ENCODE measurements around the gene STIP1.

STIP1 gene

GRCh38 chr11:64146036-64146955 lies 39.7 kb upstream of the STIP1 start:
- Histone ChIP-seq H3K9ac (ENCODE audit: insufficient read length) (no peak overlapping the region), H3K36me3 (ENCODE audit: insufficient read depth, low read length) (no peaks in the 10 kb centered on the region), H3K4me3 (no peak overlapping the region), H3K9me3 (ENCODE audit: low read depth, low read length) (no peaks in the 10 kb centered on the region), H3K27ac (no peak overlapping the region)
- no peak for TF ChIP-seq POLR2AphosphoS5 (IDR thresholded peaks at IDR 0.05; ENCODE audit: borderline replicate concordance, low read depth, low read length)
- TF ChIP-seq FOXP2 (optimal IDR thresholded peaks at IDR 0.05; ENCODE audit: control extremely low read depth, extremely low read length, insufficient read depth) = no peak
- no peak for TF ChIP-seq EZH2 (IDR thresholded peaks at IDR 0.05)
- no peak for DNase-seq (ENCODE audit: low read depth, low spot score)

- H3K4me3 ChIP-seq = peak overlapping the region; percentile 75
- DNase-seq (ENCODE audit: low read depth, low spot score) = peak; percentile 86
- H3K27ac ChIP-seq = peak overlapping the region; percentile 96
- peak overlapping the region; percentile 72 for H3K9ac ChIP-seq (ENCODE audit: insufficient read length)
- peak; percentile 62 for TF ChIP-seq FOXP2 (optimal IDR thresholded peaks at IDR 0.05; ENCODE audit: control extremely low read depth, extremely low read length, insufficient read depth)
- TF ChIP-seq EZH2 (IDR thresholded peaks at IDR 0.05) = no peak
- H3K9me3 ChIP-seq (ENCODE audit: low read depth, low read length) = no peaks in the 10 kb centered on the region
- H3K36me3 ChIP-seq (ENCODE audit: insufficient read depth, low read length) = no peaks in the 10 kb centered on the region
These were observed 37.6 kb upstream of the STIP1 start for GRCh38 chr11:64148226-64148916.

GRCh38 chr11:64148917-64149617 lies 36.9 kb upstream of the STIP1 start:
- DNase-seq (ENCODE audit: low read depth, low spot score) = no peak
- Histone ChIP-seq H3K9ac (ENCODE audit: insufficient read length) (no peak overlapping the region), H3K9me3 (ENCODE audit: low read depth, low read length) (no peaks in the 10 kb centered on the region), H3K27ac (0 out of 2 replicates have a peak overlapping the region, but pooled peaks have one; percentile 49), H3K4me3 (peak overlapping the region; percentile 75; the same call in 1 of the 2 replicates), H3K36me3 (ENCODE audit: insufficient read depth, low read length) (no peaks in the 10 kb centered on the region)
- TF ChIP-seq EZH2 (IDR thresholded peaks at IDR 0.05) (no peak), FOXP2 (optimal IDR thresholded peaks at IDR 0.05; ENCODE audit: control extremely low read depth, extremely low read length, insufficient read depth) (no peak), POLR2AphosphoS5 (IDR thresholded peaks at IDR 0.05; ENCODE audit: borderline replicate concordance, low read depth, low read length) (no peak)

GRCh38 chr11:64150051-64150450 lies 35.9 kb upstream of the STIP1 start:
- Histone ChIP-seq H3K9me3 (ENCODE audit: low read depth, low read length) (no peaks in the 10 kb centered on the region), H3K9ac (ENCODE audit: insufficient read length) (no peak overlapping the region), H3K36me3 (ENCODE audit: insufficient read depth, low read length) (no peaks in the 10 kb centered on the region), H3K4me3 (no peak overlapping the region), H3K27ac (no peak overlapping the region)
- TF ChIP-seq EZH2 (IDR thresholded peaks at IDR 0.05) = no peak
- TF ChIP-seq POLR2AphosphoS5 (IDR thresholded peaks at IDR 0.05; ENCODE audit: borderline replicate concordance, low read depth, low read length) = no peak
- no peak for TF ChIP-seq FOXP2 (optimal IDR thresholded peaks at IDR 0.05; ENCODE audit: control extremely low read depth, extremely low read length, insufficient read depth)
- DNase-seq (ENCODE audit: low read depth, low spot score) = no peak

GRCh38 chr11:64150481-64151239 lies 35.3 kb upstream of the STIP1 start:
- no peak for TF ChIP-seq EZH2 (IDR thresholded peaks at IDR 0.05)
- no peak for TF ChIP-seq FOXP2 (optimal IDR thresholded peaks at IDR 0.05; ENCODE audit: control extremely low read depth, extremely low read length, insufficient read depth)
- TF ChIP-seq POLR2AphosphoS5 (IDR thresholded peaks at IDR 0.05; ENCODE audit: borderline replicate concordance, low read depth, low read length) = no peak
- no peak overlapping the region for H3K27ac ChIP-seq
- no peak overlapping the region for H3K4me3 ChIP-seq
- H3K36me3 ChIP-seq (ENCODE audit: insufficient read depth, low read length) = no peaks in the 10 kb centered on the region
- no peaks in the 10 kb centered on the region for H3K9me3 ChIP-seq (ENCODE audit: low read depth, low read length)
- no peak for DNase-seq (ENCODE audit: low read depth, low spot score)
- H3K9ac ChIP-seq (ENCODE audit: insufficient read length) = no peak overlapping the region

GRCh38 chr11:64151337-64151736 lies 34.6 kb upstream of the STIP1 start:
- no peaks in the 10 kb centered on the region for H3K36me3 ChIP-seq (ENCODE audit: insufficient read depth, low read length)
- H3K9ac ChIP-seq (ENCODE audit: insufficient read length) = no peak overlapping the region
- DNase-seq (ENCODE audit: low read depth, low spot score) = no peak
- no peak for TF ChIP-seq EZH2 (IDR thresholded peaks at IDR 0.05)
- no peak for TF ChIP-seq POLR2AphosphoS5 (IDR thresholded peaks at IDR 0.05; ENCODE audit: borderline replicate concordance, low read depth, low read length)
- no peak for TF ChIP-seq FOXP2 (optimal IDR thresholded peaks at IDR 0.05; ENCODE audit: control extremely low read depth, extremely low read length, insufficient read depth)
- H3K9me3 ChIP-seq (ENCODE audit: low read depth, low read length) = no peaks in the 10 kb centered on the region
- H3K27ac ChIP-seq = no peak overlapping the region
- H3K4me3 ChIP-seq = no peak overlapping the region

- H3K27ac ChIP-seq = no peak overlapping the region
- no peaks in the 10 kb centered on the region for H3K36me3 ChIP-seq (ENCODE audit: insufficient read depth, low read length)
- no peak for DNase-seq (ENCODE audit: low read depth, low spot score)
- no peak overlapping the region for H3K9ac ChIP-seq (ENCODE audit: insufficient read length)
- TF ChIP-seq FOXP2 (optimal IDR thresholded peaks at IDR 0.05; ENCODE audit: control extremely low read depth, extremely low read length, insufficient read depth) = no peak
- no peak for TF ChIP-seq POLR2AphosphoS5 (IDR thresholded peaks at IDR 0.05; ENCODE audit: borderline replicate concordance, low read depth, low read length)
- TF ChIP-seq EZH2 (IDR thresholded peaks at IDR 0.05) = no peak
- no peak overlapping the region for H3K4me3 ChIP-seq
- H3K9me3 ChIP-seq (ENCODE audit: low read depth, low read length) = no peaks in the 10 kb centered on the region
These were observed 32.9 kb upstream of the STIP1 start for GRCh38 chr11:64152841-64153691.

Measured in SK-N-MC (cell line).